Esophagus squamous epithelium (tissue), 5 donors: ENCODE measurements around the gene UFSP2. TPM values are rescaled to one million over a fixed set of nuclear protein-coding genes. Genes with fewer than 3 reads are reported as not detected.

Experiments used
- DNase-seq: peaks from one replicate; lab custom pipeline; 2025; lab: John Stamatoyannopoulos, UW
- H3K27ac ChIP-seq, 4 donors: fragments of 200-600 bp; sonication (generic); one replicate each; pipeline ENCODE4 v1.5.1; 2016 to 2019; ENCODE audit warnings: mild to moderate bottlenecking in 1 of 4
- H3K27me3 ChIP-seq, 4 donors: fragments of 200-600 bp; sonication (generic); 1 replicate in 3 of 4; 2 replicates in 1 of 4; pipeline versions ENCODE4 v1.5.1 to v1.6.0; 2017 to 2021; ENCODE audit warnings: antibody characterized with exemption in 1 of 4
- H3K36me3 ChIP-seq, 3 donors: fragments of 200-600 bp; sonication (generic); one replicate each; pipeline ENCODE4 v1.5.1; 2016 to 2019
- H3K4me1 ChIP-seq, 3 donors: fragments of 200-600 bp; sonication (generic); one replicate each; pipeline ENCODE4 v1.5.1; 2017 to 2019
- H3K4me3 ChIP-seq, 4 donors: fragments of 200-600 bp; sonication (generic); 1 replicate in 3 of 4; 2 replicates in 1 of 4; pipeline ENCODE4 v1.5.1; 2016 to 2019; ENCODE audit warnings: mild to moderate bottlenecking in 2 of 4, moderate library complexity in 1 of 4
- H3K9me3 ChIP-seq, 3 donors: fragments of 200-600 bp; sonication (generic); one replicate each; pipeline ENCODE4 v1.5.1; 2016 to 2019
- CTCF ChIP-seq, 6 experiments: fragments of 450-650 bp in 4 of 6; fragments of 200-600 bp in 2 of 6; sonication (generic) in 2 of 6; IDR thresholded peaks; one replicate each; pipeline ENCODE4 v1.5.1; 2016 to 2019; ENCODE audit warnings: antibody characterized with exemption in 6 of 6, mild to moderate bottlenecking in 4 of 6, moderate library complexity in 4 of 6
- POLR2A ChIP-seq, 4 donors: fragments of 450-650 bp; IDR thresholded peaks; one replicate each; pipeline ENCODE4 v1.6.1; 2017; ENCODE audit warnings: antibody characterized with exemption in 4 of 4, mild to moderate bottlenecking in 4 of 4, moderate library complexity in 3 of 4
- WGBS, 2 donors: methylation state at CpG; one replicate each; pipeline ENCODE4 v1.1.5; 2018; 5-methylcytosine and 5-hydroxymethylcytosine counted together
- intact Hi-C: fragments of 100-400 bp; cut with DNase I; formaldehyde crosslinking; loops from one replicate; pipeline ENCODE4 v1.15.0; 2022
- total RNA-seq, 4 donors: library from RNA; depleted of rRNA; stranded (reverse); fragments of >200 nt; gene quantifications; one replicate each; pipeline ENCODE4 v1.1.0, GENCODE V29; 2016
- donor health status: DM: yes; HTN: yes; CAD: no.

The UFSP2 gene
- total RNA-seq, 4 donors from 2014 or later, result 20.0 to 32.4 (median 23.3) TPM

GRCh38 chr4:185396724-185397385 is 28.9 kb downstream of the UFSP2 start, which contains the start of gene ANKRD37:
Gene ANKRD37, plus strand, starts transcription at chr4:185396841. Its CDS starts 83 bp downstream, at chr4:185396924.
- intact Hi-C loops, result loop anchor here (10.0 kb wide), 1 partner anchor 192 kb away; the partner anchor contains the start of genes CFAP97 and SNX25
- H3K27me3 ChIP-seq, result no peaks in the 10 kb centered on the region
- no peak for DNase-seq
- H3K9me3 ChIP-seq, result no peaks in the 10 kb centered on the region
- TF ChIP-seq CTCF (IDR thresholded peaks at IDR 0.05), result peak in 2 of 6 experiments; percentile 18
- TF ChIP-seq POLR2A (IDR thresholded peaks at IDR 0.05), result peak in 1 of 4 donors; percentile 52
- whole genome bisulfite sequencing, 2 donors, result 3 to 10% methylated on average over 18 to 19 of the region's 38 CpGs
- peaks cover 7 to 56% (median 19%) of the 10 kb centered on the region in 3 donors for H3K4me1 ChIP-seq
- H3K27ac ChIP-seq, result peak within 1 kb of the TSS; percentile 95 to 100 (median 98)
- peaks cover 0 to 28% (median 0%) of the 10 kb centered on the region in 3 donors for H3K36me3 ChIP-seq
- H3K4me3 ChIP-seq, result peak within 1 kb of the TSS; percentile 54 to 85 (median 76)

- intact Hi-C loops, result loop anchor here (10.0 kb wide), 1 partner anchor 191 kb away; the partner anchor contains the start of genes CFAP97 and SNX25
- WGBS, 2 donors, result 0% methylated on average over 1 to 3 of the region's 98 CpGs
- H3K9me3 ChIP-seq, result no peaks in the 10 kb centered on the region
- H3K36me3 ChIP-seq, result peaks cover 0 to 21% (median 0%) of the 10 kb centered on the region in 3 donors
- TF ChIP-seq CTCF (IDR thresholded peaks at IDR 0.05) (no peak), POLR2A (IDR thresholded peaks at IDR 0.05) (peak in 3 of 4 donors; percentile 73 to 84 (median 83))
- peak; percentile 76 for DNase-seq
- no peaks in the 10 kb centered on the region for H3K27me3 ChIP-seq
- H3K4me1 ChIP-seq, result peaks cover 7 to 56% (median 19%) of the 10 kb centered on the region in 3 donors
- H3K27ac ChIP-seq, result peak overlapping the region; percentile 95 to 100 (median 98)
- peak overlapping the region; percentile 54 to 85 (median 76) for H3K4me3 ChIP-seq
These were observed 29.6 kb downstream of the UFSP2 start for GRCh38 chr4:185395956-185396723.

GRCh38 chr4:185395238-185395955 is 30.4 kb downstream of the UFSP2 start, which contains the start of gene LRP2BP:
Gene LRP2BP, minus strand, starts transcription at chr4:185395924. Its CDS starts 17,738 bp downstream, at chr4:185378186.
- Histone ChIP-seq H3K4me3 (peak within 1 kb of the TSS; percentile 54 to 85 (median 76)), H3K27me3 (no peaks in the 10 kb centered on the region), H3K36me3 (peaks cover 0 to 13% (median 0%) of the 10 kb centered on the region in 3 donors), H3K4me1 (peaks cover 7 to 53% (median 19%) of the 10 kb centered on the region in 3 donors), H3K27ac (peak within 1 kb of the TSS; percentile 95 to 100 (median 98)), H3K9me3 (no peaks in the 10 kb centered on the region)
- TF ChIP-seq POLR2A (IDR thresholded peaks at IDR 0.05) (no peak), CTCF (IDR thresholded peaks at IDR 0.05) (no peak)
- intact Hi-C loops, result loop anchor here (10.0 kb wide), 1 partner anchor 191 kb away; the partner anchor contains the start of genes CFAP97 and SNX25
- 1 to 2% methylated on average over 12 of the region's 12 CpGs for WGBS, 2 donors
- no peak for DNase-seq

- DNase-seq, result no peak
- intact Hi-C loops, result loop anchor here (10.0 kb wide), 1 partner anchor 190 kb away; the partner anchor contains the start of genes CFAP97 and SNX25
- no peaks in the 10 kb centered on the region for H3K9me3 ChIP-seq
- 28 to 41% methylated on average over 12 of the region's 12 CpGs for WGBS, 2 donors
- H3K27ac ChIP-seq, result peak overlapping the region; percentile 95 to 100 (median 98)
- H3K4me3 ChIP-seq, result peak overlapping the region; percentile 54 to 85 (median 76)
- H3K27me3 ChIP-seq, result no peaks in the 10 kb centered on the region
- H3K4me1 ChIP-seq, result peaks cover 7 to 46% (median 19%) of the 10 kb centered on the region in 3 donors
- TF ChIP-seq POLR2A (IDR thresholded peaks at IDR 0.05) (no peak), CTCF (IDR thresholded peaks at IDR 0.05) (no peak)
- H3K36me3 ChIP-seq, result peaks cover 0 to 6% (median 0%) of the 10 kb centered on the region in 3 donors
These were observed 31.1 kb downstream of the UFSP2 start for GRCh38 chr4:185394568-185395237.
